SU-DHL-6 (cell line): ENCODE measurements around the gene TLR10.

ENCODE experiments used
- H2AFZ ChIP-seq: fragments of 200-600 bp; sonication (generic); 2 replicates; pipeline ENCODE4 v1.6.1; 2014; ENCODE audit warnings: low read depth, mild to moderate bottlenecking, moderate library complexity, mixed read lengths, antibody characterized with exemption, low read length; ENCODE audit not compliant: severe bottlenecking
- H3F3A ChIP-seq: fragments of 200-600 bp; shearing (Covaris generic); 2 replicates; pipeline ENCODE4 v1.6.0; 2016; ENCODE audit warnings: antibody characterized with exemption, mild to moderate bottlenecking; ENCODE audit not compliant: insufficient read depth
- H3K27ac ChIP-seq: fragments of 200-600 bp; sonication (generic); 2 replicates; pipeline ENCODE4 v1.5.1; 2016; ENCODE audit warnings: low read depth, mild to moderate bottlenecking, low read length, moderate library complexity, mixed read lengths
- H3K27me3 ChIP-seq: fragments of 200-600 bp; sonication (generic), shearing (Covaris generic); 2 replicates; pipeline ENCODE4 v1.6.0; 2014; ENCODE audit warnings: mild to moderate bottlenecking, low read length
- H3K36me3 ChIP-seq: fragments of 200-600 bp; sonication (generic); 2 replicates; pipeline ENCODE4 v1.6.1; 2014; ENCODE audit warnings: mild to moderate bottlenecking, low read length, mixed read lengths
- H3K4me2 ChIP-seq: fragments of 300-600, 200-600 bp; shearing (Covaris generic), sonication (generic); 2 replicates; pipeline ENCODE4 v1.6.0; 2014; ENCODE audit warnings: low read length, low read depth, mild to moderate bottlenecking; ENCODE audit not compliant: poor library complexity, severe bottlenecking
- H3K4me3 ChIP-seq: fragments of 200-600 bp; sonication (generic); 2 replicates; pipeline ENCODE4 v1.5.1; 2014; ENCODE audit warnings: antibody characterized with exemption, low read length, mild to moderate bottlenecking, mixed read lengths; ENCODE audit not compliant: insufficient read depth, poor library complexity, severe bottlenecking
- H3K79me2 ChIP-seq: fragments of 200-600 bp; sonication (generic); 2 replicates; pipeline ENCODE4 v1.6.1; 2014; ENCODE audit warnings: mild to moderate bottlenecking, low read length, moderate library complexity; ENCODE audit not compliant: insufficient read depth
- H3K9ac ChIP-seq: fragments of 200-600 bp; sonication (generic); 2 replicates; pipeline ENCODE4 v1.7.0; 2014; ENCODE audit warnings: mild to moderate bottlenecking, low read length
- H3K9me2 ChIP-seq: fragments of 200-600 bp; sonication (generic); replicated peaks from 2 replicates; pipeline ENCODE4 v1.6.1; 2014; ENCODE audit warnings: low read length; ENCODE audit not compliant: insufficient read depth
- H3K9me3 ChIP-seq: fragments of 200-600 bp; sonication (generic); 2 replicates; pipeline ENCODE4 v1.6.1; 2014; ENCODE audit warnings: low read length, mixed read lengths; ENCODE audit not compliant: insufficient read depth
- H4K20me1 ChIP-seq: fragments of 200-600 bp; sonication (generic); 2 replicates; pipeline ENCODE4 v1.6.1; 2014; ENCODE audit warnings: low read depth, mild to moderate bottlenecking, antibody characterized with exemption, low read length, moderate library complexity, mixed read lengths
- EZH2phosphoT487 ChIP-seq: fragments of 200-600 bp; sonication (generic), shearing (Covaris generic); conservative IDR thresholded peaks from 2 replicates; pipeline ENCODE4 v1.6.1; 2018; ENCODE audit warnings: mild to moderate bottlenecking, antibody characterized with exemption, low read length, moderate library complexity, mixed read lengths
- TF ChIP-seq, protein P1 (sequence below): fragments of 200-600 bp; sonication (generic); IDR thresholded peaks from one replicate; pipeline ENCODE4 v1.5.1; 2017; ENCODE audit warnings: antibody characterized with exemption, mild to moderate bottlenecking, low read length, moderate library complexity; ENCODE audit not compliant: insufficient read depth, poor library complexity, severe bottlenecking

Gene TLR10

GRCh38 chr4:38800961-38801450 lies 18.2 kb upstream of the TLR10 start:
- Histone ChIP-seq H3K27me3 (no peaks in the 10 kb centered on the region), H2AFZ (no peak overlapping the region), H3K9me3 (peaks cover 41% of the 10 kb centered on the region; the same call in 1 of the 2 replicates), H3K36me3 (peaks cover 77% of the 10 kb centered on the region), H3K4me2 (no peak overlapping the region), H4K20me1 (no peaks in the 10 kb centered on the region), H3K27ac (no peak overlapping the region), H3K4me3 (no peak overlapping the region), H3F3A (peaks cover 23% of the 10 kb centered on the region), H3K79me2 (peaks cover 57% of the 10 kb centered on the region), H3K9me2 (no peaks in the 10 kb centered on the region), H3K9ac (no peak overlapping the region)
- TF ChIP-seq, protein P1, sequence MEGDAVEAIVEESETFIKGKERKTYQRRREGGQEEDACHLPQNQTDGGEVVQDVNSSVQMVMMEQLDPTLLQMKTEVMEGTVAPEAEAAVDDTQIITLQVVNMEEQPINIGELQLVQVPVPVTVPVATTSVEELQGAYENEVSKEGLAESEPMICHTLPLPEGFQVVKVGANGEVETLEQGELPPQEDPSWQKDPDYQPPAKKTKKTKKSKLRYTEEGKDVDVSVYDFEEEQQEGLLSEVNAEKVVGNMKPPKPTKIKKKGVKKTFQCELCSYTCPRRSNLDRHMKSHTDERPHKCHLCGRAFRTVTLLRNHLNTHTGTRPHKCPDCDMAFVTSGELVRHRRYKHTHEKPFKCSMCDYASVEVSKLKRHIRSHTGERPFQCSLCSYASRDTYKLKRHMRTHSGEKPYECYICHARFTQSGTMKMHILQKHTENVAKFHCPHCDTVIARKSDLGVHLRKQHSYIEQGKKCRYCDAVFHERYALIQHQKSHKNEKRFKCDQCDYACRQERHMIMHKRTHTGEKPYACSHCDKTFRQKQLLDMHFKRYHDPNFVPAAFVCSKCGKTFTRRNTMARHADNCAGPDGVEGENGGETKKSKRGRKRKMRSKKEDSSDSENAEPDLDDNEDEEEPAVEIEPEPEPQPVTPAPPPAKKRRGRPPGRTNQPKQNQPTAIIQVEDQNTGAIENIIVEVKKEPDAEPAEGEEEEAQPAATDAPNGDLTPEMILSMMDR: no peak
- TF ChIP-seq EZH2phosphoT487: no peak

DNA sequence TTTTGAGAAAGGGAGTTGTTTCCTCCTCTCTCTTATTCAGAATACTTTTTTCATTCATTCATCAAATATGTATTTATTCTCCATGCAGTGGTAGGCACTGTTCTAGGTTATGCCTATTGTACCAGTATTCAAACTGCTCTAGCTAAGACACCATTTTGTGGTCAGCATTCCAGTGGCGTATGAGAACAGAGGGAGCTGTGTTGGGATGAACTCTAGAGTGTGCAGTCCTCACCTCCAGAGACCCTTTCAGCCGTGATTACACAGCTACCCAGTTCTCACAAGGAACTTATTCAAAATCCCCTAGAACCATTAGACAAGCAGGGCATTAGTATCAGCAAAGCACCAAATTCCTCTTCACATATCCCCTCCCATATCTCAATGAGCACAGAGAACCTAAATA lies 17.6 kb upstream of the TLR10 start:
- Histone ChIP-seq H3K36me3 (peaks cover 83% of the 10 kb centered on the region), H2AFZ (no peak overlapping the region), H3K4me2 (no peak overlapping the region), H3K27me3 (no peaks in the 10 kb centered on the region), H3K9me3 (peaks cover 41% of the 10 kb centered on the region; the same call in 1 of the 2 replicates), H3K9me2 (no peaks in the 10 kb centered on the region), H3F3A (peaks cover 17% of the 10 kb centered on the region), H3K27ac (no peak overlapping the region), H3K4me3 (no peak overlapping the region), H4K20me1 (no peaks in the 10 kb centered on the region), H3K9ac (no peak overlapping the region), H3K79me2 (peaks cover 57% of the 10 kb centered on the region)
- no peak for TF ChIP-seq EZH2phosphoT487
- TF ChIP-seq, protein P1: no peak

- peaks cover 24% of the 10 kb centered on the region; the same call in 1 of the 2 replicates for H3F3A ChIP-seq
- peaks cover 8% of the 10 kb centered on the region; the same call in 1 of the 2 replicates for H3K9me3 ChIP-seq
- no peak for TF ChIP-seq EZH2phosphoT487
- TF ChIP-seq, protein P1: no peak
- no peak overlapping the region for H3K9ac ChIP-seq
- H4K20me1 ChIP-seq: no peaks in the 10 kb centered on the region
- no peak overlapping the region for H2AFZ ChIP-seq
- no peak overlapping the region for H3K27ac ChIP-seq
- peaks cover 19% of the 10 kb centered on the region; the same call in 1 of the 2 replicates for H3K79me2 ChIP-seq
- H3K4me3 ChIP-seq: no peak overlapping the region
- no peaks in the 10 kb centered on the region for H3K9me2 ChIP-seq
- H3K4me2 ChIP-seq: no peak overlapping the region
- no peaks in the 10 kb centered on the region for H3K27me3 ChIP-seq
- H3K36me3 ChIP-seq: peaks cover 54% of the 10 kb centered on the region
These were observed 12.3 kb upstream of the TLR10 start for GRCh38 chr4:38795087-38795486.
